Hematopoietic multipotent progenitor cell treated with erythropoietin and hydrocortisone succinate and interleukin-3 and kit ligand, for 6 days (in vitro differentiated cells): ENCODE measurements around the gene DCLRE1A.
"Not testable (repeated sequence)": the region's sequence is repeated elsewhere in the genome, so short reads cannot be mapped to it uniquely, and the experiment has no call there.

ENCODE experiments used
- DNase-seq: peaks from one replicate; pipeline ENCODE4 v3.0.0-alpha.2; 2015

The DCLRE1A gene

DNA sequence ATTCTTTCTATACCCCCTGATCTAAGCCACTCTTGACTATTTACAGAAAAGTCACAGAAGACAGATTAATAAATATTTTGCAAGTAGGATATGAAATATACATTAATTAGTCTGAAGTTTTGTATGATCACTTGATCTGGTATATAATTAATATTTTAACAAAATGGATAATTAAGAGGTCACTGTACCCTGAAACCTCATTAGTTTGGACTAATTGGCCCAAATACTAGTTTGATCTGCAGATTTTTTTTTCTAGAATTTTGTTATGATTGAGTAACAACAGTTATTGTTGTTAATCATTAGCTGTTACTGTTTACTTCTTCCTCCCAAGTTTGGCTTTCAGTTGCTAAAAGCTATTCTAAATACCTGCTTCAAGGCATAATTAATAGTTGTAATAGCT is 3.3 kb upstream of the DCLRE1A start:
- DNase-seq, result no peak

GRCh38 chr10:113856563-113856962 is 2.7 kb upstream of the DCLRE1A start:
- no peak for DNase-seq

DNA sequence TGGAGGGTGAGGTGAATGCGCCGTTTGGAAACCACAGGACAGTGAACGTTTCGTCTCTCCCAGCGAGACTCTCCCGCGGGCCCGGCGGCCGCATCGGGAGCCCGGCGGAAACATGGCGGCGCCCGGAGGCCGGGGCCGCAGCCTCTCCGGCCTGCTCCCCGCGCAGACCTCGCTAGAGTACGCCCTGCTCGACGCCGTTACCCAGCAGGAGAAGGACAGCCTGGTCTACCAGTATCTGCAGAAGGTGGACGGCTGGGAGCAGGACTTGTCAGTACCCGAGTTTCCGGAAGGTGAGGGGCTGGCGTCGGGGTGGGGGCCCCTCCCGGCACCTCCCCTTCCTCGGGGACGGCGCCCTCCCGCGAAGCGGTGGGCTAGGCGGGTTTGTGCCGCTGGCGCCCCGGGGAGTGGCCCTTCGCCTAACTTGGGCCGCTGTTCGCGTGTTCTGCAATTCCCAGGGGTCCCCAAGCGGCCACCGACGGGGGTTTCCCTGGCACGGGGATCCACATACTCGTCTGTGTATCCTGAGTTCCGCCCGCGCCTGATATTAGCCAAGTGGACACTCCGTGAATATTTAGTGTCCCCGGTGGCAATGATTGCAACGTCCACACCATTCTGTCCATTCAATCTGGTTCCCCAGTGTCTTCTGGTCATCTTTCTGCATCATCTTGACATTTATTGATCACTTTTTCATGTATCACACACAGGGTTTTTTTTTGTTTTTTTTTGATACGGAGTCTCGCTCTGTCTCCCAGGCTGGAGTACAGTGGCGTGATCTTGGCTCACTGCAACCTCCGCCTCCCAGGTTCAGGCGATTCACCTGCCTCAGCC is 1.1 kb upstream of the DCLRE1A start:
- DNase-seq, result peak; percentile 58

DNA sequence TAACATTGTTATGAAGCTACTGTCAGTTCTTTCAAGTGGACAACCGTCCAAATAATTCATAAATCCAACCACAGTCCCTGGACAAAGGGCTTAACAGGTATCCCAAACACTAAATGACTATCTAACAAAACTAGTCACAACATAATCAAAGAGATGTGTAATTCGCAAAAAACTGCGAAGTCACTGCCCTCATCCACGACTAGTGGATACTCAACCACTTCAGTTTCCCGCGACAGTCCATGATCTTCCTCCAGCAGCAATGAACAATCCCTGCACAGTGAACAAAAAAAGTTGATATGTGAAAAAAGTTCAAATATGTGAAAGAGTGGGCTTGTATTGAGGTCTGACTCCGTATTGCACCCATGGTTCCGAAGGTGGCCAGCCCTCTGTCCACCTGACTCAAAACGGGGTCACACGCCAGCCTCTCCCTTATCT is 287 bp downstream of the DCLRE1A start:
- no peak for DNase-seq

DNA sequence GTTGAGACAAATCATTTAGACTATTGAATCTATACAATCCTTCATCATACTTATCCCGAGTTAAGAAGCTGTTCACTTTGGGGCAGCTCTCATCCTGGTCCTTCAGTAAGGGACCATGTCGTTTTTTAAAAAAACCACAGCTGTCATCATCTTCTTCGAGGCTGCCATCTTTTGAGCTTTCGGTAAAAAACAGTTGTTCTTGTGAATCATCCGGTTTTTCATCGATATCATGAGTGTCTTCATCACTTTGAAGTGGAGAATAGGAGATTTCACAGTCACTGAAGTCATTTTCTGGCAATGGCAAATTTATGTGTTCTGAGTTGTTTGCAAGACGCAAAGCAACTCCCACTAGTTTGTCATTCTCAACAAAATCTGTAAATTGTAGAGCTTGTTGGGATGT is 3.9 kb downstream of the DCLRE1A start:
- DNase-seq, result no peak

DNA sequence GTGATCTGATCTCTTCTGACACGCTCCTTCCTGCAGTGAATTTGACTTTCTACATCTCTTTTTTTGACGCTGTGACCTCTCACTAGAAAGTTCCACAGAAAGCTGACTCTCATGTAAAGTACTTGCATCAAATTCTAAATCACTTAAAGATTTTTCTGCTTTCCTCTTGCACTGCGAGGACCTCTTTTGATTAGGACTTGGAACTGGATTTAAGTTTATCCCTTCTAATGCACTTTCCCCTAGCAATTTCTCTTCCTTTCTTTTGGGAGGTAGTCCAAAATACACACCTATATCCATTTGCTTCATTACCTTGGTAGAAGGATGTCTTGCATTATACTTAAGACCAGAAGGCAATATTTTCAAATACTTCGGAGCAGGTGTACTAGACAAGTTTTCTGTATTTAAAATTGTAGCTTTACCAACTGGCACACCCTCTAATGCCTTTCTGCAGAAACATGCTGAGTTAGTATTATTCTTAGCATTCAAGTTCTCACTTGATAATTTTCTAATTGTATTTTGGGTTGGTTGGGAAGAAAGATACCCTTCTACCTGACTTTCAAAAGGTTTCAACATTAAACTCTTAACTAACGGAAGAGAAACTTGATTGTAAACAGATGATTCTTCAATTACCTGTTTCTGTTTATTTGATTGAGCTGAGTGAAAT is 4.6 kb downstream of the DCLRE1A start:
- DNase-seq, result no peak

DNA sequence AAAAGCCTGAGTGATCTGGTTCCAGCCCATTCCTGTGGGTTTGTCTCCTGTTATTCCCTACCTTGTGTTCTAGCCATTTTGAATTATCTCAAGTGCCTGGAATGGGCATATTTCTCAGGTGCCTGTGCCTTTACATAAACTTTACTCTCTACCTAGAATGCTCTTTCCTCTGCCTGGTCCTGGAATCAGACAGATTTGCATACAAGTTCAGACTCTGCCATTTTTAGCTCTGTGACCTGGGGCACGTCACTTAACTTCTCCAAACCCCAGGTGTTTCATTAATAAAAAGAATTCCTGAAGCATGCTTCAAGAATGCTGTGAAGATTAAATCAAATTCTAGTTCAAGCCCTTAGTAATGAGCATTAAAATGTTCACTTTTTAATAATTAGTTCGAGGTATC is 7.8 kb downstream of the DCLRE1A start:
- DNase-seq, result no peak

DNA sequence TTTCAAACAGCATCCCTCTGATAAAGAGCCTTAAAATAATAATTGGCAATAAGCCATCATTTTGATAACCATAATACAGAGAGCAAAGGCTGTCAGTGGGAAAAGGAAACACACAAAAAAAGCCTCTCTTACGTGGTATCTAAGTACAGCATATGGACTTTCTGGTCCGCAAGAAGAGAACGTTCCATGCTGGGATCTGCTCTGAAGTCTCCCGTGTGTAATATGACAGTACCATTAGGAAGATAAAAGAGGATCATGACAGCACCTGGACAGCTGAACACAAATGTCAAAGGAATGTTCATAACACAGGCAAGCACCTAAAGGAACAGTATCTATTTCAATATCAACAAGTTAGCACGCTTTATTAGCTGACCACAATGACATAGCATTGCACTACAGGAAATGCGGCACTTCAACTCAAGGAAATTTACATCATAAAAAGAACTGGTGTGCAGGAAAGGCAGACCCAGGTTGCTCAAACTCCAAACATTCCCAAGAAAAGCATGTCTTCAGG is 9.9 kb downstream of the DCLRE1A start:
- DNase-seq, result peak; percentile 86

GRCh38 chr10:113842171-113842570 is 11.7 kb downstream of the DCLRE1A start:
- no peak for DNase-seq

- DNase-seq, result not testable (repeated sequence)
These were observed 25.3 kb downstream of the DCLRE1A start for GRCh38 chr10:113828567-113828966.

DNA sequence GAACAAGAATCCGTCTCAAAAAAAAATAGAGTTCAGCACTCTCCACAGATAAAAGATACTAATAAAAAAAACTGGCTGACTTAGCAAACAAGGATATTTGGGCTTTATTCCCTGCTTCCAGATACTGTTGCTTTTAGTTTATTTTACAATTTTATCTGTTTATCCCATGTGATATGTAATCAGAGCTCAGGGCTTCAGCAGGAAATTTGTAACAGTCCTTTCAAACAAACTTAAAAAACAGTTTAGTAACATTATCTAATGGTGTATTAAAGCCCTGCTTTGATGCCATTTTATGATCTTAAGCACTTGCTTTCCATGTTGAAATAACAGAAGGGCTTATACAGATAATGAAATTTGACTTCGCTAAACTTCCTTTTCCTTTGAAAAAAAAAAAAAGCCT is 28.1 kb downstream of the DCLRE1A start:
- DNase-seq, result no peak

DNA sequence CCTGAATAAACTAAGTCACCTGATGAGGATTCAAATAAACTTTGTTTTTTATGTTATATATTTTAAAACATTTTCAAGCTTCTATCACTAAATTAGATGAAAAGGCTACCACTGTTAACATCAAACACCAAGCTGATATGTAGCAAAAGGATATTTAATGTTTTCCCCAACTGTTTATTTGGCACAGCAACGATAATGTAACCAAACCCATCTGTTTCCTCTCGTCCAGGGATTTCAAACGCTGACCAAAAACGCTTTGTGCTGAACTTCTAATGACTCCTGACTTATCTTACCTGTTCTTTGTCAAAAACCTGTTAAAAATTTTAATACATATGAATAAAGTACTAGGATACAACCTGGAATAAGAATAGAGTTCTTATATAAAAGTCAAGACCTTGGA is 30.5 kb downstream of the DCLRE1A start:
- DNase-seq, result no peak

DNA sequence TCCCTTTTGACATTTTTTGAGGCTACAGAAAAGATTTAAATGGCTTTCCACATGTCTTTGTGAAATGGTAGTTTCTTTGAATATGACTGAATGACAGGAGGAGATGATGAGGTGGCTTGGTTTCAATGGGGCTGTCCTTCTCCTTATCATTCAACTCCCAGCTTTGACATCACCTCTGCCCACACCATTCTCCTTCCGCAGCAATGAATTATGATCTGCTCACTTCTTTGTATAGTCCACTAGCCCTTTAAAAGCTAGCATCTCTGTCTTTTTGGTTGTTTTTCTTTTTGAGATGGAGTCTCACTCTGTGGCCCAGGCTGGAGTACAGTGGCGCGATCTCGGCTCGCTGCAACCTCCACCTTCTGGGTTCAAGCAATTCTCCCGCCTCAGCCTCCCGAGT is 31.7 kb downstream of the DCLRE1A start:
- peak; percentile 38 for DNase-seq

GRCh38 chr10:113821306-113821705 is 32.6 kb downstream of the DCLRE1A start:
- DNase-seq, result not testable (repeated sequence)

DNA sequence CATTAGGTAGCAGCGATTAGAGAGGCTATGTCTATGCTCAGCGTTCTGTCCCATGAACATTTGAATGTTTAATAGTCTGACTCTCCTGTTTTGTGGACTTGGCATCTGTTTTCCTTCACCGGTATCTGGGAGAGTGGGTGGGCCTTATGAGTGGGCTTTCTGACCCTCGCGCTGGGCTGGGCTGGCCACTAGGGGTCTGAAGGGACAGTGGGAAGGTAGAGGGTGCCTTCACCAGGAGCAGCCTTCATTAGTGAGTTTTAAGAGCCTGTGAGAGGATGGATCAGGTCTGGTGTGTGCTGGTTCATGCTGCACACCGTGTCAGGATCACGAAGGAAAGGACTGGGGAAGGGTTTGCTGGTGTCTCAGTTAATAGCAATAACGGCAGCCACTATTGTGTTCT is 33.4 kb downstream of the DCLRE1A start:
- no peak for DNase-seq

GRCh38 chr10:113819989-113820388 is 33.9 kb downstream of the DCLRE1A start:
- no peak for DNase-seq

GRCh38 chr10:113814700-113815099 is 39.2 kb downstream of the DCLRE1A start:
- not testable (repeated sequence) for DNase-seq

GRCh38 chr10:113808168-113808567 is 45.7 kb downstream of the DCLRE1A start:
- DNase-seq, result no peak

GRCh38 chr10:113806503-113806902 is 47.4 kb downstream of the DCLRE1A start:
- DNase-seq, result no peak

GRCh38 chr10:113802997-113803396 is 50.9 kb downstream of the DCLRE1A start:
- peak; percentile 48 for DNase-seq

DNA sequence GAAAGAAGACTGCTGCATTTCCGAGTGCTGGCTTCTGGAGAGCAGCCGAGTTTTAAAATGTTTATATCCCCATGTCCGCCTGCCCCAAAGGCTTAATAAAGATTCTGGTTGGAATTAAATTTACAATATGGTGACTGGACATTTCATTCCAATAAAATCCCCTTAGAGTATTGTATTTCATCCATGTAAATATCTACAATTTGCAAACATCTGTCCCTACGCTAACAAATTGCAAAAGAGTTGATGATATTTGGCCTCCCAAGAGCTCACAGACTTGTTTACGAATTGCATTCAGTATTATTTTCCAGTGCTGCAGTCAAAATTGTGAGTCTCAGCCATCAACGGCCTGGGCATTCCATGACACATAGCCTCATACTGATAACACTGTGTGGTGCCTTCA is 52.3 kb downstream of the DCLRE1A start:
- DNase-seq, result no peak

DNA sequence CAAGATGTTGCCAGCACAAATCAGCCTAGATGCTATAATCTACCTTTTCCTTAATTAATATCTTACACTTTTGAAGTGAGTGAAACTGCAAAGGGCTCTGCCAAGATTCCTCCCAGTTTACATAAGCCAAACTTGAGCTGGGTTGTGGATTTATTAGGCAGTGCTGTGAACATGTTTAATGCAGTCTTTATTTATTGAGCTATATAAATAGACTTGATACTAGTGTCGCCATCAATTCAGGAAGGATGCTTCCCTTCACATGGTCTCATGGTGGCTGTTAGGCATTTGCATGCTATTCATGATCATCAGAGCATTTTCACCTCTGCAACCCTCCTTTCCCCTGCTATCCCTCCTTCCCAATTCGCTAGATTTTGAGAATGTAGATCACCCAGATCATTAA is 62.2 kb downstream of the DCLRE1A start:
- DNase-seq, result no peak

GRCh38 chr10:113788604-113789083 is 65.2 kb downstream of the DCLRE1A start:
- DNase-seq, result peak; percentile 7
